GM21619 (cell line): ENCODE data around the gene COX8A.
A peak's percentile ranks its signal among the peaks of the same experiment; 100 is the strongest.
"Not testable (repeated sequence)": the region's sequence is repeated elsewhere in the genome, so short reads cannot be mapped to it uniquely, and the experiment has no call there.

ENCODE experiments used
- ATAC-seq: cut with Tn5 transposase; IDR thresholded peaks from one replicate; pipeline ENCODE4 v1.9.1; 2021; ENCODE audit not compliant: unreplicated experiment

Gene COX8A

GRCh38 chr11:63969461-63969860 lies 5.0 kb upstream of the COX8A start:
- no peak for ATAC-seq

GRCh38 chr11:63970902-63971301 lies 3.5 kb upstream of the COX8A start:
- ATAC-seq: no peak

GRCh38 chr11:63973912-63974258 lies 535 bp upstream of the COX8A start:
- not testable (repeated sequence) for ATAC-seq

- no peak for ATAC-seq
Observed at GRCh38 chr11:63978551-63979239, 4.3 kb downstream of the COX8A start.

- no peak for ATAC-seq
Observed at GRCh38 chr11:63979426-63979825, 5.0 kb downstream of the COX8A start.

GRCh38 chr11:63985812-63986155 lies 11.4 kb downstream of the COX8A start:
- peak; percentile 41 for ATAC-seq

GRCh38 chr11:63986156-63986931 lies 11.9 kb downstream of the COX8A start, which contains the start of gene OTUB1:
Gene OTUB1, plus strand, starts transcription at chr11:63986438. Its CDS starts 19 bp downstream, at chr11:63986457.
- peak; percentile 91 for ATAC-seq

- no peak for ATAC-seq
Observed at GRCh38 chr11:63986932-63987513, 12.6 kb downstream of the COX8A start.

- ATAC-seq: no peak
Observed at GRCh38 chr11:63991558-63991957, 17.1 kb downstream of the COX8A start.

GRCh38 chr11:63993100-63993499 lies 18.7 kb downstream of the COX8A start:
- ATAC-seq: no peak

- no peak for ATAC-seq
Observed at GRCh38 chr11:63993993-63994392, 19.6 kb downstream of the COX8A start.

- no peak for ATAC-seq
Observed at GRCh38 chr11:63996512-63996911, 22.1 kb downstream of the COX8A start.

- no peak for ATAC-seq
Observed at GRCh38 chr11:63997104-63997700, 22.8 kb downstream of the COX8A start.

GRCh38 chr11:63997801-63998337 lies 23.4 kb downstream of the COX8A start:
- no peak for ATAC-seq

GRCh38 chr11:63998558-63999348 lies 24.3 kb downstream of the COX8A start:
- no peak for ATAC-seq

- no peak for ATAC-seq
Observed at GRCh38 chr11:63999349-64000025, 25.1 kb downstream of the COX8A start.

- ATAC-seq: peak; percentile 72
Observed at GRCh38 chr11:64000026-64000739, 25.8 kb downstream of the COX8A start.

GRCh38 chr11:64000740-64001483 lies 26.5 kb downstream of the COX8A start:
- ATAC-seq: no peak
